ENCODE measurements around the gene ARMC12.

DNA sequence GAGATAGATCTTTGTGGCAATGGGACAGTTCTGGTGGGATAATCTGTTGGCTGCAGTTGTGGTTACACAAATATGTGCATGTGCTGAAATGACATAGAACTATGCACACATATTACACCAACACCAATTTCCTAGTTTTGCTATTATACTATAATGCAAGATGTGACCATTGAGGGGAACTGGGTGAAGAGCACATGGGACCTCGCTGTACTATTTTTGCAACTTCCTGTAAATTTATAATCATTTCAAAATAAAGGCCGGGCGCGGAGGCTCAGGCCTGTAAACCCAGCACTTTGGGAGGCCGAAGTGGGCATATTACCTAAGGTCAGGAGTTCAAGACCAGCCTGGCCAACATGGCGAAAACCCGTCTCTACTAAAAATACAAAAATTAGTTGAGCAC is 8.7 kb downstream of the ARMC12 start:
- no peak for TF ChIP-seq POLR2A (IDR thresholded peaks at IDR 0.05)
- TF ChIP-seq CTCF (IDR thresholded peaks at IDR 0.05): no peak
